Activated CD4-positive, alpha-beta T cell treated with anti-CD3 and anti-CD28 coated beads, Interleukin-2, amount 50 U/mL, for 48 hours (primary cell): ENCODE results near the gene TSR2.
"Not testable (repeated sequence)": the region's sequence is repeated elsewhere in the genome, so short reads cannot be mapped to it uniquely, and the experiment has no call there.

Experiments
- DNase-seq, 2 experiments: peaks; one replicate each; pipeline ENCODE4 v3.0.0-alpha.2; 2020

The TSR2 gene

GRCh38 chrX:54473993-54474859 lies 34.0 kb downstream of the TSR2 start:
- no peak for DNase-seq

- no peak for DNase-seq
These were observed 39.2 kb downstream of the TSR2 start for GRCh38 chrX:54479136-54480111.

DNA sequence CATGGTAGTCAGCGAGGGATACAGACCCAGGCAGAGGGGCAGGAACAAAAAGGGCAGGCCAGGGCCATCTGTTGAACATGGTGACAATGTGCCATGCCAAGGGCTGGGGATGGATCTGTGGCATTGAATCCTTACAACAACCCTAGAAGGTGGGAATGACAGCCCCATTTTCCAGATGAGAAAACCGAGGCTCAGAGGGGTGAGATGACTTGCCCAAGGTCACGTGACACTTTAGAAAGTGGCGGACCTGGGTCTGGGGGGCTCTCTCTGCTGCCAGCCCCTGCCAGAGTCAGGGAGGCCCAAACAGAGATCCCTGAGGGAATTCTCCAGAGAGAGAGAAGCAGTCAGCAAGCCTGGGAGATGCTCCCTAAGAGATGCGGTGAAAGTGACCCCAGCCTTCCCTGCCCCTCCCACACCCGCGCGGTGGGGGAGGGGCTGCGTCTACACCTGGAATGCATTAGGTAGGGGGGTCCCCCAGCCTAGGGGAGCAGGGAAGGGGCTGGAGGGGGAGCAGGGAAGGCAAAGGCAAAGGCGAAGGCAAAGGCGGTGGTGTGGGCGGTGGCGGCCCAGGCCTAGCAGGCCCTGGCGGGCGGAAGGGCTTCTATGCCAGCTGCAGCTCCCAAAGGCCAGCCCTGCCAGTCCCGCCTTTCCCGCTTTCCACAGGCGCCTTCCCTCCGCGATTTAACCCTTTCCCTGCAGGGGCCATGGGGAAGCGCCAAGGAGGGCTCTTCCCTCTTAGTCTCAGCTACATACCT lies 42.8 kb downstream of the TSR2 start:
- no peak for DNase-seq

DNA sequence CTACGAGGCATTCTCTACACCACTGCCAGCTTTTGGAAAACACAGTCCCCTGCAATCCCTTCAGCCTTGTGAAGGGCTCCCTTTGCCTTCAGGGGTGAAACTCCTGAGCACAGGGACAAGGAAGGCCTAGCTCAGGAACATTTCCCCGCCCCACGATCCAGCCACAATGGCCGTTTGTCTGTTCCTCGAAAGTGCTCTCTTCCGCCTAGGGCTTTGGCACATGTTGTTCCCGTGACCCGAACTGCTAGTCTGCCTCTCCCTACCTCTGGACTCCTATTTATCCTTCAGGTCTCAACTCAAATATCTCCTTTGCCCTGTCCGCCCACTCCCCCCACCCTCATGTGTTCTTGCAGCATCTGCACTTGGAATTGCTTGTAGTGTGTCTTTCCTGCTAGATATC lies 43.7 kb downstream of the TSR2 start:
- no peak for DNase-seq

DNA sequence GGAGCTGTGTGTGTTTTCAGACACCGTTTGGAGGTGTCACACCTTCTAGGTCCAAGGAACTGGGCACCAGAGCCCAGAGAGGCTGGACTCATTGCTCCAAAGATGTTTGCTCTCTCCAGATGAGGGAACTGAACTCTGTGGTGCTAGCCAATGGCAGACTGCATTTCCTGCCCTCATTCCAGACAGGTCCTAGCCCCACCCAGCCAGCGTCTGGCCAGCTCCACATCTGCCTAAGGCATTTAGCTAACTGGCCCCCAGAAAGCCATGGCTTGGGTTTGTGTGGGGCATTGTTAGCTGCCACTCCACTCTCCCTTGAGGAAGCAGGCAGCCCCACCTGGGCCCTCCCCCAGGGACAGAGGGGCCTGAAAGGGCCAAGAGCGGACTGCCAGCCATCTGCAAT lies 44.5 kb downstream of the TSR2 start:
- no peak for DNase-seq

- not testable (repeated sequence) for DNase-seq
These were observed 49.6 kb downstream of the TSR2 start for GRCh38 chrX:54489819-54490218.

DNA sequence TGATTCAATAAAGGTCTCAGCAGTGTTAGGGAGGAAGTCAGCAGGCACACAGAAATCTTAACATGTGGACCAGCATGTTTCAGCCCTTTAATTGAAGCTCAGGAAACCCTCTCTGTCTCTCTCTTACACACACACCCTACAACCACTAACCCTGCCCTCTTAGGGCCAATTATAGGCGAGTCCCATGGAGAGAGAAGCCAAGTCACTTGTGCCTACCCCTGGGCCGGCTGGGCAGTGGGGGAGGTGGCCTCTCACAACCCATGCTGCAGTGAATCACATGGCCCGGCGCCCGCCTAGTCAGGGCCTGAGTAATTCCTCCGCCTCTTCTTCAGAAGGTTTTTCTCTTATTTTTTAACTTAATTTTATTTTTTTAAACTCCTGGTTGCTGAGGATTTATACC lies 52.1 kb downstream of the TSR2 start:
- no peak for DNase-seq

DNA sequence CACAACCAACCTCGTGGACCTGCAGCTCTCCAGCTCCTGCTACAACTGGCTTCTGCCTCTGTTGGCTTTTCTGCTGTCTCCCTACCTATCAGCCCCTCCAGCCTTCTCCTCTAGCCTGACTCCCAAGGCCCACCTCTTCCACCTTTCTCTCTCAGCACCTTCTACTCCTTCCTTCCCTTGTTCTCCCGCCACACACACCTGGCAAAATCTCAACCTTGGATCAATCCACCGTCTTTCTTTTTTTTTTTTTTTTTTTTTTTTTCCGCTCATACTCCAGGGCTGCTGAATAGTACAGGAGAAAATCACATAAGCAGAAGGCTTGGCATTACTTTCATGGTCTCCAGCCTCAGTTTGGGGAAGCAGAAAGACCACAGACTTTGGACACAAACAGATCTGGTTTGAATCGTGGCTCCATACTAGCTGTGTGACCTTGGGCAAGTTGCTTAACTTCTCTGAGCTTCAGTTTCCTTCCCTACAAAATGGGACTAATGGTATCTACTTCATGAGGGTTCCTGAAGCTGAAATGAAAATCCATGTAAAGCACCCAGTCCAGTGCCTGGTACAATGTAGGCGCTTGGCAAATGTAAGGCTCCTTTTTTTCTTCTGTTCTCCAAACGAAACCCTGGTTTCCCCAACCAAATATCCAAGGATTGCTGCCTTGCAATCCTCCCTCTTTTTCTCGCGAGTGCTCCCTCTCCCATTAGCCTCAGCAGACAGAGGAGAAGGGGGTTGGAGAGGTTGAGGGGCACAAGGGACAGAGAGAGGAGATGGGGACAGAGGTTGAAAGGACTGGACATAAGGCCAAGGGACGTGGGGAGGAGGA lies 54.2 kb downstream of the TSR2 start:
- no peak for DNase-seq
